RWPE1 (cell line): ENCODE results near the gene FOXJ3.
"Not testable (repeated sequence)": the region's sequence is repeated elsewhere in the genome, so short reads cannot be mapped to it uniquely, and the experiment has no call there.

Experiments
- CTCF ChIA-PET: fragments of 350-600 bp; sonication (Branson Sonifier 250); formaldehyde crosslinking; extraction: SDS; loops from one replicate; lab custom pipeline; 2021; lab: Yijun Ruan, JAX
- POLR2A ChIA-PET: fragments of 400-600 bp; formaldehyde crosslinking; extraction: SDS; loops from one replicate; lab custom pipeline; 2020; ENCODE audit warnings: antibody characterized with exemption; ENCODE audit not compliant: low non-redundant PET; lab: Yijun Ruan, JAX
- DNase-seq: peaks from one replicate; pipeline ENCODE4 v3.0.0; 2012; ENCODE audit warnings: low spot score
- H3K27ac ChIP-seq: fragments of 450-650 bp; 2 replicates; pipeline ENCODE4 v1.5.1; 2017
- CTCF ChIP-seq: fragments of 450-650 bp; conservative IDR thresholded peaks from 2 replicates; pipeline ENCODE4 v1.5.1; 2017; ENCODE audit warnings: low read depth, mild to moderate bottlenecking

Gene FOXJ3

GRCh38 chr1:42221456-42221855 is 113.6 kb downstream of the FOXJ3 start:
- POLR2A ChIA-PET, result no interaction called here
- CTCF ChIA-PET, result no interaction called here
- TF ChIP-seq CTCF, result no peak
- no peak overlapping the region for H3K27ac ChIP-seq
- no peak for DNase-seq

- no peak overlapping the region for H3K27ac ChIP-seq
- no peak for DNase-seq
- no peak for TF ChIP-seq CTCF
- POLR2A ChIA-PET, result no interaction called here
- CTCF ChIA-PET, result no interaction called here
Observed at GRCh38 chr1:42219627-42220026, 115.4 kb downstream of the FOXJ3 start.

- peak; percentile 26 for DNase-seq
- CTCF ChIA-PET, result no interaction called here
- POLR2A ChIA-PET, result no interaction called here
- TF ChIP-seq CTCF, result no peak
- no peak overlapping the region for H3K27ac ChIP-seq
Observed at GRCh38 chr1:42214447-42214871, 120.6 kb downstream of the FOXJ3 start.

- ChIA-PET POLR2A (no interaction called here), CTCF (interaction anchor here (0.5 to 1.7 kb wide), 2 partner anchors 38 to 179 kb away, joined by 3 read pairs; no protein-coding TSS in a partner anchor)
- no peak for DNase-seq
- H3K27ac ChIP-seq, result no peak overlapping the region
- no peak for TF ChIP-seq CTCF
Observed at GRCh38 chr1:42211224-42211623, 123.8 kb downstream of the FOXJ3 start.

GRCh38 chr1:42210421-42211133 is 124.5 kb downstream of the FOXJ3 start:
- CTCF ChIA-PET, result interaction anchor here (0.5 to 1.7 kb wide), 2 partner anchors 37 to 178 kb away, joined by 3 read pairs; no protein-coding TSS in a partner anchor

GRCh38 chr1:42209526-42210251 is 125.3 kb downstream of the FOXJ3 start:
- CTCF ChIA-PET, result interaction anchor here (1.7 kb wide), 1 partner anchor 36 kb away, joined by 3 read pairs; no protein-coding TSS in a partner anchor

More at GRCh38 chr1:42210421-42211133, 124.5 kb downstream of the FOXJ3 start:
- H3K27ac ChIP-seq, result peak overlapping the region; percentile 38; the same call in 1 of the 2 replicates
- TF ChIP-seq CTCF, result no peak
- DNase-seq, result no peak
- POLR2A ChIA-PET, result no interaction called here

GRCh38 chr1:42206930-42207329 is 128.1 kb downstream of the FOXJ3 start:
- DNase-seq, POLR2A ChIA-PET, H3K27ac ChIP-seq: not testable (repeated sequence)
- CTCF ChIA-PET, result interaction anchor here (0.6 kb wide), 1 partner anchor 1891 kb away, joined by 4 read pairs; no protein-coding TSS in a partner anchor

More at GRCh38 chr1:42209526-42210251, 125.3 kb downstream of the FOXJ3 start:
- no peak for DNase-seq
- TF ChIP-seq CTCF, result no peak
- peak overlapping the region; percentile 38 for H3K27ac ChIP-seq
- POLR2A ChIA-PET, result no interaction called here
